GM23338 (cell line): ENCODE data around the gene BCCIP. TPM values are rescaled to one million over a fixed set of nuclear protein-coding genes. Genes with fewer than 3 reads are reported as not detected.

Experiments
- ATAC-seq: fragments of 200-7000 bp; cut with Tn5 transposase; 3 replicates; pipeline ENCODE4 v1.9.1; 2020
- DNase-seq: peaks from one replicate; pipeline ENCODE4 v3.0.0-alpha.2; 2015; ENCODE audit warnings: low spot score
- H2AFZ ChIP-seq: fragments of 200-600 bp; sonication (generic); 2 replicates; pipeline ENCODE4 v1.8.0; 2016; ENCODE audit warnings: antibody characterized with exemption, mild to moderate bottlenecking, moderate library complexity
- H3F3A ChIP-seq: fragments of 200-600 bp; sonication (generic); replicated peaks from 2 replicates; pipeline ENCODE4 v1.8.0; 2017; ENCODE audit warnings: antibody characterized with exemption, mixed run types, low read depth
- H3K27ac ChIP-seq: fragments of 200-600 bp; sonication (generic); 2 replicates; pipeline ENCODE4 v1.6.1; 2016; ENCODE audit warnings: low read depth
- H3K27me3 ChIP-seq: fragments of 200-600 bp; sonication (generic); 2 replicates; pipeline ENCODE4 v1.8.0; 2016; ENCODE audit warnings: mild to moderate bottlenecking, mixed run types, moderate library complexity; ENCODE audit not compliant: insufficient read depth
- H3K36me3 ChIP-seq: fragments of 200-600 bp; sonication (generic); 2 replicates; pipeline ENCODE4 v1.8.0; 2016; ENCODE audit warnings: mild to moderate bottlenecking; ENCODE audit not compliant: insufficient read depth
- H3K4me1 ChIP-seq: fragments of 200-600 bp; sonication (generic); 2 replicates; pipeline ENCODE4 v1.8.0; 2016; ENCODE audit warnings: mild to moderate bottlenecking, moderate library complexity; ENCODE audit not compliant: insufficient read depth
- H3K4me2 ChIP-seq: fragments of 200-600 bp; sonication (generic); 2 replicates; pipeline ENCODE4 v1.7.1; 2017; ENCODE audit warnings: mixed run types
- H3K4me3 ChIP-seq: fragments of 200-600 bp; sonication (generic); 2 replicates; pipeline ENCODE4 v1.6.1; 2016; ENCODE audit warnings: mixed run types
- H3K79me2 ChIP-seq: fragments of 200-600 bp; sonication (generic); replicated peaks from 2 replicates; pipeline ENCODE4 v1.8.0; 2017; ENCODE audit warnings: mild to moderate bottlenecking; ENCODE audit not compliant: insufficient read depth
- H3K9me2 ChIP-seq: fragments of 200-600 bp; sonication (generic); 2 replicates; pipeline ENCODE4 v1.8.0; 2017; ENCODE audit not compliant: insufficient read depth
- H4K20me1 ChIP-seq: fragments of 200-600 bp; sonication (generic); replicated peaks from 2 replicates; pipeline ENCODE4 v1.8.0; 2017; ENCODE audit warnings: mild to moderate bottlenecking; ENCODE audit not compliant: insufficient read depth
- H3K27ac Mint-ChIP-seq: 2 replicates; pipeline ENCODE4 v1.8.0; 2020; ENCODE audit warnings: inconsistent platforms, mild to moderate bottlenecking, moderate library complexity, mixed read lengths
- H3K27me3 Mint-ChIP-seq: 3 replicates; pipeline ENCODE4 v1.8.0; 2022; ENCODE audit warnings: low read depth, mild to moderate bottlenecking, moderate library complexity, mixed read lengths, inconsistent platforms; ENCODE audit not compliant: insufficient read depth, poor library complexity
- H3K36me3 Mint-ChIP-seq: 3 replicates; pipeline ENCODE4 v1.8.0; 2021; ENCODE audit warnings: low read depth, mild to moderate bottlenecking, inconsistent platforms, moderate library complexity, mixed read lengths
- H3K4me1 Mint-ChIP-seq: 3 replicates; pipeline ENCODE4 v1.8.0; 2020; ENCODE audit warnings: mild to moderate bottlenecking, inconsistent platforms, mixed read lengths
- H3K4me3 Mint-ChIP-seq: 3 replicates; pipeline ENCODE4 v1.8.0; 2021; ENCODE audit warnings: moderate library complexity, mild to moderate bottlenecking, inconsistent platforms, mixed read lengths
- H3K9me3 Mint-ChIP-seq: 3 replicates; pipeline ENCODE4 v1.8.0; 2020; ENCODE audit warnings: moderate library complexity, mild to moderate bottlenecking, inconsistent platforms, mixed read lengths
- CREB1 ChIP-seq: fragments of 250-450 bp; sonication (Bioruptor Pico); IDR thresholded peaks from 2 replicates; pipeline ENCODE4 v1.5.0; 2020; ENCODE audit warnings: low read depth, mild to moderate bottlenecking, moderate library complexity
- CTCF ChIP-seq, 2 experiments: fragments of 200-600 bp in 1 of 2; sonication (generic) in 1 of 2; conservative IDR thresholded peaks; 2 replicates each; pipeline versions ENCODE4 v1.5.1 to v1.6.1; 2016 to 2017; ENCODE audit warnings: antibody characterized with exemption in 2 of 2, low read depth in 2 of 2, mild to moderate bottlenecking in 2 of 2, moderate library complexity in 1 of 2
- REST ChIP-seq: IDR thresholded peaks from one replicate; pipeline ENCODE4 v1.6.1; 2018; ENCODE audit warnings: antibody characterized with exemption; ENCODE audit not compliant: unreplicated experiment
- ZNF331 ChIP-seq: fragments of 250-450 bp; sonication (Bioruptor Pico); IDR thresholded peaks from 2 replicates; pipeline ENCODE4 v1.5.0; 2020; ENCODE audit warnings: low read depth, mild to moderate bottlenecking, moderate library complexity
- polyA plus RNA-seq: library from polyadenylated mRNA; unstranded; fragments of >200 nt; fragmentation: Nextera tagmentation; extraction: Ambion mirVana; gene quantifications from 2 replicates; pipeline ENCODE4 v1.2.1, GENCODE V29; 2016
- total RNA-seq: library from RNA; depleted of rRNA; stranded (reverse); fragments of >200 nt; shearing (Covaris generic); gene quantifications from 2 replicates; pipeline ENCODE4 v1.2.3, GENCODE V29; 2014

The BCCIP gene
- total and polyA plus RNA-seq, 2 experiments from 2014 or later = 98.6 to 214 TPM

GRCh38 chr10:125866421-125867029, 43.2 kb downstream of the BCCIP start:
- no peak for TF ChIP-seq CREB1 (CRISPR knock-in tag)
- Histone ChIP-seq H3K36me3 (no peaks in the 10 kb centered on the region), H3F3A (no peaks in the 10 kb centered on the region), H3K27ac (no peak overlapping the region), H3K9me2 (no peaks in the 10 kb centered on the region), H3K4me2 (no peak overlapping the region), H4K20me1 (no peaks in the 10 kb centered on the region), H3K4me3 (no peak overlapping the region), H3K4me1 (no peaks in the 10 kb centered on the region), H3K27me3 (no peaks in the 10 kb centered on the region), H3K79me2 (no peaks in the 10 kb centered on the region), H2AFZ (no peak overlapping the region)
- no peaks in the 10 kb centered on the region; the same call in 2 of the 3 replicates for H3K4me1 Mint-ChIP-seq
- ATAC-seq (no peak), DNase-seq (no peak)
- H3K27ac Mint-ChIP-seq = no peak overlapping the region
- no peaks in the 10 kb centered on the region for H3K9me3 Mint-ChIP-seq
- no peak overlapping the region for H3K4me3 Mint-ChIP-seq
- 0 out of 3 replicates have a peak, but pooled peaks cover 3% of the 10 kb centered on the region for H3K36me3 Mint-ChIP-seq
- H3K27me3 Mint-ChIP-seq = no peaks in the 10 kb centered on the region

- Mint-ChIP-seq H3K4me1 (no peaks in the 10 kb centered on the region; the same call in 2 of the 3 replicates), H3K36me3 (peaks cover 6% of the 10 kb centered on the region), H3K4me3 (no peak overlapping the region), H3K27me3 (no peaks in the 10 kb centered on the region), H3K9me3 (no peaks in the 10 kb centered on the region), H3K27ac (no peak overlapping the region)
- DNase-seq (peak; percentile 66), ATAC-seq (peak; percentile 52)
- H3K79me2 ChIP-seq = no peaks in the 10 kb centered on the region
- no peaks in the 10 kb centered on the region for H3F3A ChIP-seq
- no peak overlapping the region for H2AFZ ChIP-seq
- TF ChIP-seq ZNF331 (CRISPR knock-in tag) = no peak
- TF ChIP-seq CTCF (conservative IDR thresholded peaks at IDR 0.05; ENCODE audit: low read depth in 2 of 2) = peak; percentile 84 to 93
- TF ChIP-seq REST = no peak
- H3K4me3 ChIP-seq = no peak overlapping the region
- no peaks in the 10 kb centered on the region for H4K20me1 ChIP-seq
- H3K9me2 ChIP-seq = no peaks in the 10 kb centered on the region
- H3K27me3 ChIP-seq = no peaks in the 10 kb centered on the region
- H3K36me3 ChIP-seq = no peaks in the 10 kb centered on the region
- no peak overlapping the region for H3K27ac ChIP-seq
- no peaks in the 10 kb centered on the region for H3K4me1 ChIP-seq
- no peak overlapping the region for H3K4me2 ChIP-seq
These were observed 45.1 kb downstream of the BCCIP start for GRCh38 chr10:125868372-125868975.
